NCI-H1092 (cell line): ENCODE measurements around the gene ELMOD1.
A peak's percentile ranks its signal among the peaks of the same experiment; 100 is the strongest.

Experiments used
- DNase-seq: peaks from one replicate; lab custom pipeline; 2025; lab: John Stamatoyannopoulos, UW

Gene ELMOD1

GRCh38 chr11:107646783-107647182 lies 55.8 kb downstream of the ELMOD1 start:
- DNase-seq, result no peak

DNA sequence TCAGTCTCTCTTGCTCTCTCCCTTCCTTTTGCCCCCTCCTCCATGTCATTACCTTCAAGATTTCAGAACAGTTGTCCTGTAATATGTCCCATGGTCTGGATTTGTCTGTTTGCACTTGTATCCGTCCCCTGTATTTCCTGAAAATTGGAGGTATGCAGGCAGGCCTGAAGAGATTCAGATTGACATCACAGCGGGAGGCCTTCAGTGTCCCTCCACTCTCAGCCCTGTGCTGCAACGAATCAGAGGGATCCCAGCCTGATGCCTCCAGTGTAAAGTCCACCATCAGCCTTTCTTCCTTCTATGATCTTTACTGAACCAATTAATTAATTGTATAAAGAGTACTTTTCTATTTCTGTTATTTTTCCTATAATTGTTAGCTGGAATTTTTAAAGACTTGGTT lies 57.3 kb downstream of the ELMOD1 start:
- DNase-seq, result no peak

DNA sequence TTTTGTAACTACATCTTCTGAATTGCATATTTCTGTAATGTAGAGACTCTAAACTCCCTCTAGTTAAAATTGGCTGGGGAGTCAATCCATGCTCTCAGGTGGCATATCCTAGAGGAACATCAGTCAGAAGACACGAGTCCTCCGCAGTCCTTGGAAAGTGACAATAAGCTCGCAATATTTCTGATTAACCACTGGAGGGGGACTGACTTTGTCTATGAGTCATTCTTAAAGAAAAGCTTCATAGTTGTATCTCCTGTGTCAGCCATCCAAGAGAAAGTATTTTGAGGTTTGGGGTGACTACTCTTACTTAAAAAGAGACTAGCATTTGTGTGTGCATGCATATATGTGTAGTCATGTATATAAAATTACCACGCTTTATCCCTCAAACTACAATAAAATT lies 60.7 kb downstream of the ELMOD1 start:
- DNase-seq, result no peak

DNA sequence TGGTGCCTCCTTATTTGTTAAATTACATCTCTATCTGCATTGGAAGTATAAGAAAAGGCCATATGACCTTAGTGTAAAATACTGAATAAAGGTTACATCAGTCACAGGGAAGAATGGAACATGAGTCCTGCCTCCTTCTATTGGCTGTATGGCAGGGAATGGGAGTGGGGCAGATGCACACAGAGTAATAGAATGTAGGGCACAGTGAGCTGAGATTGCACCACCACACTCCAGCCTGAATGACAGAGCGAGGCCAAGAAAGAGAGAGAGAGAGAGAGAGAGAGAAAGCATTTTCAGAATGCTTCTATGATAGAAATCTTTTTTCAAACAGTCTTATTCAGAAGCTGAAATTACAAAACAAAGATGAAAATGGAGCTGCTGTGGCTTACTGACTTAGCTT lies 62.1 kb downstream of the ELMOD1 start:
- no peak for DNase-seq

- no peak for DNase-seq
Observed at GRCh38 chr11:107655602-107656001, 64.7 kb downstream of the ELMOD1 start.

- DNase-seq, result no peak
Observed at GRCh38 chr11:107659310-107659709, 68.4 kb downstream of the ELMOD1 start.

DNA sequence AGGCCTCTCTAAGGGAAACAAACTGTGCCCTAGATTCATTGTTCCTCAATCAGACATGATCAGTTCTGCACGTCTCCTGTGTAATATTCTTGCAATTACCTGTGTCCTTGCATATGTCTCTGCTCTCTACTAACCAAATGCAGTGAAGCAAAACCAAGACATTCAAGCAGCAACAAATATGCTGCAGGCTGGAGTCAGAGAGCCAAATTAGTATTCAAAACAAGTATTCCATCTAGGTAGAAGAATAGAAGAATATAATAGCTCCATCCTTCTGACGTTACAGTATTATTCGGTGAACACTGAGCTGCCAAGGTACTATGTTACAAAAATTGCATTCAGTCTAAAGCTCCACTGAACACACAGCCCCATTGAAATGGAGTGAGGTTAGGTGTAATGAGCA lies 69.1 kb downstream of the ELMOD1 start:
- DNase-seq, result no peak

DNA sequence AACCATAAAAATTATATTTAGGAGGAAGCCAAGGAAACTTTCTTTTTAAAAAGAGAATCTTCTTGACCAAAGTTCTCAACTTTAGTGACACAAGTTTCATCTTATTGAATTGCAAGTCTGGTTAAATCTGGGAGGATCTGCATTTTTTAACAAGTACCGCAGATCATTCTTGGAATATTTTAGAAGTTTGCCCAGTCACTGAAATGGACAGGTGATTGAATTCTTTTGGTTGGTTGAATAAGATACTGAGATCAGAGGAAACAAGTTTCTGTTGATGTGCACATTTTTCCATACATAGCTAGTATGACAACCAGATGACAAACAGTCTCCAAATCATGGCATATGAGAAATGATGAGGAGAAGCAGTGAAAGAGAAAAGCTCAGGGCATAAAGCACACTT lies 70.7 kb downstream of the ELMOD1 start:
- DNase-seq, result no peak

DNA sequence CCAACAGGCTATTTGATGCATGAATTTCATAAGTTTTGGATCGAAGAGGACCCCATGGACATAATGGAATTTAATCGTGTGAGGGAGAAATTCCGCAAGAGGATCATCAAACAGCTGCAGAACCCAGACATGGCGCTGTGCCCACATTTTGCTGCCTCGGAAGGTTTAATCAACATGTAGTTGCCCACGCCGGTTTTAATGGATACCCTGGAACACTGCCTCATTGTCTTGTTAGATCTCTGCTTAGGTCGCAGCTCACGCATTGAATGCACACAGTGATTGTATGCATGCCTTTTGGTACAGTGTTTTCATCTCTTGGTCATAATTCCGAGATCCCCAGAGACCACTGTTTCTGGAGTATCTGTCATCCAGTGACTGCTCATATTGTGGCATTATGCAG lies 74.1 kb downstream of the ELMOD1 start:
- DNase-seq, result peak; percentile 1

DNA sequence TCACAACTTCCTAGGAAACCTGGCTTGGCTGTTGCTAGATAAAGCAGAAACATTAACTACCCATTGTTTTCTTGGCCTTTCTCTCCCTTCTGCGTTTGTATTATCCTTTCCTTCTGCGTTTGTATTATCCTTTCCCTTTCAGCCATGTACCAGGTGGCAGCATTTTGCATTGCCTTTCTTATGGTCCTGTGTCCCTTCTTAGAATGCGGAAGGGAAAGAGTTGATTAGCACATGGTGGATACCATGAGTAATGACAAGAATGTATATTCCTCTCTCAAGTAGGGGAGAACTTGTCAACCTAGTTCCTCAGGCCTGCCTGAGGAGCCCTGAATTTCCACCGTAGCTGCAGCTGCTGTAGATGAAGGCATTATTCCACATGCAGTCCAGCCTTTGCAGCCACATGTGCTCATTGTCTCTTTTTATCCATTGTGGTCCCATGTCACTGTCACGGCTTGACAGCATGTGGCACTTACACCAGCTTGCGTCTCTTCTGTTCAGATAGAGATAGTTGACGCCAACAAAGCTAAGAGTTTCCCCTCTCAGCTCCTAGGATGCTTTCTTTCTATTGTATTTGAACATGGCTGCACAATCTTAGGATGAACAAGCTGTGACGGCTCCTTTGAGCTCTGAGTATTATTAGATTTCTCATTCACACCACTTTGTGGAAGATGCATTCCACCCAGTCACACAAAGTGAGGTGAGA lies 76.1 kb downstream of the ELMOD1 start:
- DNase-seq, result no peak

GRCh38 chr11:107669191-107669740 lies 78.3 kb downstream of the ELMOD1 start:
- no peak for DNase-seq

GRCh38 chr11:107669893-107670601 lies 79.1 kb downstream of the ELMOD1 start:
- DNase-seq, result no peak

- DNase-seq, result no peak
Observed at GRCh38 chr11:107675902-107676301, 85.0 kb downstream of the ELMOD1 start.

DNA sequence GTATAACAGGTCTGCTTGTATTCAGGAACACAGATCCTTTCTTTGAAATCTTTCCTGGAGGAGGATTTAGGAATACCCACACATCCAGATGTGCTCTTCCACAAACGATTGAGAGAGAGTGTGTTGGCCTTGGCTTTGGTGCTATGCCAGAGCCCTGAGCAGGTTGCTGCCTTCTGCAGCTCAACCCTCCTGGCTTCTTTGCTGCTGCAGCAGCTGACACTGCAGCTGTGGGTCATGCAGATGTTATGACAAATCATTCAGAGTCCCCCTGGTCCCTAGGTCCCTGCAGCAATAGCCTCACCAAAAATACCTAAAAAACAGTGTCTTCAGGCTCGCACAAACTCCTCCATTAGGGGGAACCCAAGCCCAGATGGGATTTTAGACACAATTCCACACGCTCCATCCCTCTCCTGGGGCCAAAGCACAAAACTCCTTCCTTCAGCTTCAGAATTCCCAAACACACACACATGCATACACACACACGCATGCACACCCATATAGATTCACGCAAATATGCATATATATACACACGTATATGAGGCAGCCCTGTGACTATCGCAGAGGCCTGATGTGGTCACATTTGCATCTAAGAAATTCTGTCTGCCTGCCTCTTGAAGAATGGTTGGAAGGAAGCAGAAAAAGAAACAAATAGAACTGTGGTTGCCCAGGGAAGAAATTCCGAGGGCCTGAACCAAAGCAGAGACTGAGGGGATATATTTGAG lies 85.5 kb downstream of the ELMOD1 start:
- no peak for DNase-seq

GRCh38 chr11:107677924-107678631 lies 87.1 kb downstream of the ELMOD1 start:
- no peak for DNase-seq

GRCh38 chr11:107678632-107678971 lies 87.7 kb downstream of the ELMOD1 start:
- DNase-seq, result no peak

DNA sequence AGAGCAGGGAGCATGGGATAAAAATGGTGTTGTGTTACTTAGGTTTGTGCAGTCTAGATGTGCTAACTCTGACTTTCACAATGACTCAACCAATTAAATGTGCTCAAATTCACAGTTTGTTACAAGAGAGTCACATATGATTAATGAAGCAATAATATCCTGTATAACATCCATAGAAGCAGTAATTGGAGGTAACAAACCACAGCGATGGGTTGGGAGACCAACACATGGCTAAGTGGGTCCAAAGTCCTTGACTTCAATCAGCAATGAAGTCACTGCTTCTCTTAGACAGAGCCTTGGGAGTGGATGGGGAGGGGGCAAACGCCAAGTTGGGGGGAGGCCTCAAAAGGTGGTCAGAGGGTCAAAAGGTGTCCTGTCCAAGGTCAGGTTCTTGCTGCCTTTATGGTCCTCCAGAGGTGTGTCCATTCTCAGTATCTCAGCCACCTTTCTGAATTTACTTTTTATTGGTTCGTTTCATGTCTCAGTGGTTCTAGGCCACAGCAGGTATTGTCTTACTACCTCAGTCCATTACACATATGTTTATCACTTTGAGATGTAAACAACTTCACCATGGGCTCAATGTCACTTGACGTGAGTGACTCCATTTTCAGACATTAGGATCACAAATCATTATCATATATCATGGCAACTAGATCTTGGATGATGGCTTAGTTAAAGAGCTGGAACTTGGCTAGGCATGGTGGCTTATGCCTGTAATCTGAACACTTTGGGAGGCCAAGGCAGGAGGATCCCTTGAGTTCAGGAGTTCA lies 88.5 kb downstream of the ELMOD1 start:
- no peak for DNase-seq

- DNase-seq, result no peak
Observed at GRCh38 chr11:107682171-107682570, 91.2 kb downstream of the ELMOD1 start.

- no peak for DNase-seq
Observed at GRCh38 chr11:107682572-107682971, 91.6 kb downstream of the ELMOD1 start.

DNA sequence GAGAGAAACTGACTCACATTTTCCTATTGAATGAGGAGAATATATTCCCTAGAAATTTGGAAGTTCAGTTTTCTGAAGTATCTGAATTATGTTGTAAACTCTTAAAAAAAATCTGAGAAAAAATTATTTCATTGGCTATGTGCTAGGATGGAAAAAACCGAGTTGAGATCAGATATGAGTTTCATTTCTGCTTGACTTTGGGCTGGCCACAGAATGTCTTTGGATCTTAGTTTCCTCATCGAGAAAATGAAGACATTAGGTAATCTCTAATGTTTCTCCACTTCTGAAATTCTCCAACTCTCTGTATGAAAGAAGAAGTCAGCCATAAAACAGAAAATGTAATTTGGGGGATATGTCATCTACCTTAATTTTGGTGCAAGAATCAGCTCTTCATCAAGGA lies 92.1 kb downstream of the ELMOD1 start:
- DNase-seq, result no peak

GRCh38 chr11:107683807-107684206 lies 92.9 kb downstream of the ELMOD1 start:
- no peak for DNase-seq
